CD14-positive monocyte (primary cell): ENCODE measurements around the gene RHOA. TPM values are rescaled to one million over a fixed set of nuclear protein-coding genes. Genes with fewer than 3 reads are reported as not detected.

Experiments used
- DNase-seq, 3 donors: peaks; one replicate each; pipeline ENCODE4 v3.0.0-alpha.2; 2011 to 2022
- H2AFZ ChIP-seq: 2 replicates; pipeline ENCODE4 v1.6.0; 2012; ENCODE audit warnings: mild to moderate bottlenecking, low read depth, low read length, inconsistent platforms; ENCODE audit not compliant: insufficient read depth, poor library complexity, severe bottlenecking
- H3K27ac ChIP-seq, 2 donors: 1 replicate in 1 of 2; 2 replicates in 1 of 2; pipeline ENCODE4 v1.5.1; 2012 to 2013; ENCODE audit warnings: low read length in 2 of 2, control low read depth in 1 of 2, inconsistent platforms in 1 of 2, low read depth in 1 of 2, mild to moderate bottlenecking in 1 of 2
- H3K27me3 ChIP-seq, 2 donors: one replicate each; pipeline versions ENCODE4 v1.6.0 to v1.6.1; 2011 to 2013; ENCODE audit warnings: low read length in 2 of 2; ENCODE audit not compliant: control insufficient read depth in 2 of 2, insufficient read depth in 2 of 2
- H3K36me3 ChIP-seq, 2 donors: replicated peaks in 1 of 2; 1 replicate in 1 of 2; 2 replicates in 1 of 2; pipeline versions ENCODE4 v1.5.1 to v1.6.1; 2012 to 2013; ENCODE audit warnings: low read length in 2 of 2, control low read depth in 1 of 2, inconsistent platforms in 1 of 2, mild to moderate bottlenecking in 1 of 2; ENCODE audit not compliant: insufficient read depth in 2 of 2, control insufficient read depth in 1 of 2
- H3K4me1 ChIP-seq, 2 donors: 1 replicate in 1 of 2; 2 replicates in 1 of 2; pipeline versions ENCODE4 v1.5.1 to v1.6.1; 2012 to 2013; ENCODE audit warnings: low read length in 2 of 2, control low read depth in 1 of 2, inconsistent platforms in 1 of 2, mild to moderate bottlenecking in 1 of 2, moderate library complexity in 1 of 2; ENCODE audit not compliant: insufficient read depth in 2 of 2, control insufficient read depth in 1 of 2
- H3K4me2 ChIP-seq: replicated peaks from 2 replicates; pipeline ENCODE3; 2012; ENCODE audit warnings: low read length, moderate library complexity, mild to moderate bottlenecking; ENCODE audit not compliant: poor library complexity, severe bottlenecking; ENCODE audit errors: extremely low read depth
- H3K4me3 ChIP-seq, 3 experiments: fragments of 200-600 bp in 1 of 3; sonication (generic) in 1 of 3; replicated peaks in 1 of 3; 1 replicate in 2 of 3; 2 replicates in 1 of 3; pipeline ENCODE4 v1.5.1; 2011 to 2013; ENCODE audit warnings: low read length in 3 of 3, mild to moderate bottlenecking in 3 of 3, control low read depth in 2 of 3, low read depth in 2 of 3, inconsistent platforms in 1 of 3, moderate library complexity in 1 of 3
- H3K79me2 ChIP-seq: 2 replicates; pipeline ENCODE4 v1.6.0; 2012; ENCODE audit warnings: mild to moderate bottlenecking, control low read depth, inconsistent platforms, low read length, moderate library complexity; ENCODE audit not compliant: insufficient read depth
- H3K9ac ChIP-seq: 2 replicates; pipeline ENCODE4 v1.6.0; 2017; ENCODE audit warnings: low read length, mild to moderate bottlenecking; ENCODE audit not compliant: insufficient read depth, poor library complexity, severe bottlenecking
- H3K9me3 ChIP-seq, 2 donors: replicated peaks in 1 of 2; 1 replicate in 1 of 2; 2 replicates in 1 of 2; pipeline versions ENCODE4 v1.5.1 to v1.6.1; 2012 to 2013; ENCODE audit warnings: low read length in 2 of 2, control low read depth in 1 of 2; ENCODE audit not compliant: control insufficient read depth in 1 of 2, insufficient read depth in 1 of 2
- H4K20me1 ChIP-seq: 2 replicates; pipeline ENCODE4 v1.6.0; 2012; ENCODE audit warnings: mild to moderate bottlenecking, low read length, control low read depth, moderate library complexity; ENCODE audit not compliant: insufficient read depth
- H3K27ac Mint-ChIP-seq, 7 donors: one replicate each; pipeline ENCODE4 v1.8.0; 2020; ENCODE audit warnings: mild to moderate bottlenecking in 7 of 7, mixed read lengths in 7 of 7, moderate library complexity in 6 of 7, inconsistent platforms in 2 of 7
- H3K27me3 Mint-ChIP-seq, 3 donors: one replicate each; pipeline ENCODE4 v1.8.0; 2021 to 2022; ENCODE audit warnings: low read depth in 3 of 3, mild to moderate bottlenecking in 3 of 3, mixed read lengths in 3 of 3, moderate library complexity in 3 of 3, inconsistent platforms in 1 of 3
- H3K36me3 Mint-ChIP-seq, 2 donors: one replicate each; pipeline ENCODE4 v1.8.0; 2020; ENCODE audit warnings: mixed read lengths in 2 of 2, inconsistent platforms in 1 of 2, mild to moderate bottlenecking in 1 of 2
- H3K4me1 Mint-ChIP-seq: one replicate; pipeline ENCODE4 v1.8.0; 2020; ENCODE audit warnings: mild to moderate bottlenecking, mixed read lengths
- H3K4me3 Mint-ChIP-seq, 2 donors: one replicate each; pipeline ENCODE4 v1.8.0; 2020; ENCODE audit warnings: mild to moderate bottlenecking in 2 of 2, mixed read lengths in 2 of 2, moderate library complexity in 1 of 2
- H3K9me3 Mint-ChIP-seq, 7 donors: one replicate each; pipeline ENCODE4 v1.8.0; 2020 to 2022; ENCODE audit warnings: mixed read lengths in 7 of 7, mild to moderate bottlenecking in 6 of 7, moderate library complexity in 6 of 7, inconsistent platforms in 2 of 7
- CTCF ChIP-seq: fragments of 200-600 bp; IDR thresholded peaks from one replicate; pipeline ENCODE4 v1.8.0; 2022; ENCODE audit warnings: antibody characterized with exemption, mild to moderate bottlenecking
- WGBS: methylation state at CpG from one replicate; pipeline ENCODE4 v1.1.5; 2013; ENCODE audit warnings: missing lambda C conversion rate; ENCODE audit not compliant: insufficient coverage; 5-methylcytosine and 5-hydroxymethylcytosine counted together
- intact Hi-C, 2 donors: fragments of 100-400 bp; cut with micrococcal nuclease; formaldehyde crosslinking; loops; one replicate each; pipeline versions ENCODE4 v1.15.0 to v1.15.1; 2023
- polyA plus RNA-seq, 3 donors: library from polyadenylated mRNA; depleted of rRNA in 1 of 3; unstranded in 2 of 3; stranded (reverse) in 1 of 3; fragments of 300-500 nt in 2 of 3; fragments of >200 nt in 1 of 3; fragmentation: Illumina TruSeq in 2 of 3; gene quantifications; 1 replicate in 2 of 3; 2 replicates in 1 of 3; pipeline ENCODE4 v1.2.3, GENCODE V29; 2012 to 2021

Gene RHOA
- polyA plus RNA-seq, 3 donors = 624 to 1,306 (median 1,179) TPM

GRCh38 chr3:49339941-49340800, 71.6 kb downstream of the RHOA start, which contains the start of gene USP4:
USP4 (minus strand) TSS chr3:49340053; CDS start chr3:49340024, 29 bp downstream.
- no peaks in the 10 kb centered on the region for H3K9me3 Mint-ChIP-seq
- peak within 1 kb of the TSS; percentile 95 for H3K9ac ChIP-seq
- H3K4me1 ChIP-seq = peaks cover 70 to 80% of the 10 kb centered on the region in 2 donors
- H3K4me3 ChIP-seq = peak within 1 kb of the TSS; percentile 87 to 95 (median 89)
- H3K27ac ChIP-seq = peak within 1 kb of the TSS; percentile 98 to 99
- peak; percentile 44 for TF ChIP-seq CTCF
- H3K4me3 Mint-ChIP-seq = peak within 1 kb of the TSS; percentile 95 to 97
- H3K4me2 ChIP-seq = peak within 1 kb of the TSS; percentile 95
- peaks cover 0 to 7% (median 0%) of the 10 kb centered on the region in 3 donors for H3K27me3 Mint-ChIP-seq
- peaks cover 71% of the 10 kb centered on the region for H3K79me2 ChIP-seq
- WGBS = under 1% methylated on average over 68 of the region's 70 CpGs
- intact Hi-C loops = loop anchor here (2.0 to 5.0 kb wide), 6 partner anchors 17 to 107 kb away; partner anchors contain the start of genes GPX1 (in 1 of the 2), RHOA (in 1 of the 2) and TCTA (in 1 of the 2)
- H3K36me3 Mint-ChIP-seq = peaks cover 16 to 28% of the 10 kb centered on the region in 2 donors
- DNase-seq = peak; percentile 83 to 97 (median 86)
- H3K27ac Mint-ChIP-seq = peak within 1 kb of the TSS; percentile 97 to 100 (median 100)
- H3K36me3 ChIP-seq = peaks cover 9 to 17% of the 10 kb centered on the region in 2 donors
- H2AFZ ChIP-seq = peak within 1 kb of the TSS; percentile 73
- H3K9me3 ChIP-seq = no peaks in the 10 kb centered on the region
- H3K4me1 Mint-ChIP-seq = peaks cover 55% of the 10 kb centered on the region
- no peaks in the 10 kb centered on the region for H3K27me3 ChIP-seq
- H4K20me1 ChIP-seq = no peaks in the 10 kb centered on the region

GRCh38 chr3:49339581-49339940, 72.2 kb downstream of the RHOA start:
- Histone ChIP-seq H2AFZ (peak overlapping the region; percentile 73), H3K9ac (peak overlapping the region; percentile 95), H3K36me3 (peaks cover 14 to 23% of the 10 kb centered on the region in 2 donors), H3K79me2 (peaks cover 77% of the 10 kb centered on the region), H3K9me3 (no peaks in the 10 kb centered on the region), H3K4me2 (peak overlapping the region; percentile 95), H4K20me1 (no peaks in the 10 kb centered on the region), H3K4me3 (peak overlapping the region; percentile 87 to 95 (median 89)), H3K27ac (peak overlapping the region; percentile 98 to 99), H3K4me1 (peaks cover 67 to 82% of the 10 kb centered on the region in 2 donors), H3K27me3 (no peaks in the 10 kb centered on the region)
- peak overlapping the region; percentile 97 to 100 (median 100) for H3K27ac Mint-ChIP-seq
- H3K4me1 Mint-ChIP-seq = peaks cover 52% of the 10 kb centered on the region
- DNase-seq = no peak
- H3K9me3 Mint-ChIP-seq = no peaks in the 10 kb centered on the region
- TF ChIP-seq CTCF = no peak
- intact Hi-C loops = loop anchor here (5.0 kb wide), 3 partner anchors 33 to 108 kb away; partner anchors contain the start of genes RHOA (in 1 of the 2) and TCTA (in 1 of the 2)
- H3K4me3 Mint-ChIP-seq = peak overlapping the region; percentile 95 to 97
- 0% methylated on average over 17 of the region's 17 CpGs for WGBS
- H3K36me3 Mint-ChIP-seq = peaks cover 22 to 34% of the 10 kb centered on the region in 2 donors
- peaks cover 0 to 5% (median 0%) of the 10 kb centered on the region in 3 donors for H3K27me3 Mint-ChIP-seq
